ENCODE data around the gene ACTR3. TPM values are rescaled to one million over a fixed set of nuclear protein-coding genes. Genes with fewer than 3 reads are reported as not detected.
A peak's percentile ranks its signal among the peaks of the same experiment; 100 is the strongest.

ACTR3 gene
- total and polyA plus RNA-seq, 11 donors, result 15.3 to 238 (median 115) TPM

DNA sequence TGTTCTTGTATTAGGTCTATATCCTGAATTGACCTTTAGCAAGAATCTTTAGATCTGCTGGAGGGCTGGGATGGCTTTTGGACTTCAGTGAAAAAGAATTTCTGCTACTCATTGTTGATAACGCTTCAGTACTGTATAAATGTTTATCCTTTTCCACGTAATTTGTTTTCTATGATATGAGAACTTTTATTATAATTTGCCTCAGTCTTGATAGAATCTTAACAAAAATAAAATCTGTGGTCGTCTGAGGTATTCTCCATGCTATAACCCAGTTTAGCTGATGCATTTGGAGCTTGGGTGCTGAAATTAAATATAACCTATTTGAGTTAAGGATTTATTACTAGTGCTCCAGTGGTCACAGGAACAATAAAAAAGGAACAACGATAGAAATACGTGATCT, 71.1 kb downstream of the ACTR3 start:
- 94 to 97% (median 94%) methylated on average over 5 of the region's 5 CpGs for WGBS, 4 donors
- Histone ChIP-seq H3K9me3 (no peaks in the 10 kb centered on the region), H3K4me3 (no peak overlapping the region), H3K4me1 (peaks cover 0 to 7% (median 0%) of the 10 kb centered on the region in 12 donors), H3K36me3 (peaks cover 0 to 78% (median 35%) of the 10 kb centered on the region in 9 donors), H3K27ac (no peak overlapping the region), H3K27me3 (no peaks in the 10 kb centered on the region)
- TF ChIP-seq, protein P1, sequence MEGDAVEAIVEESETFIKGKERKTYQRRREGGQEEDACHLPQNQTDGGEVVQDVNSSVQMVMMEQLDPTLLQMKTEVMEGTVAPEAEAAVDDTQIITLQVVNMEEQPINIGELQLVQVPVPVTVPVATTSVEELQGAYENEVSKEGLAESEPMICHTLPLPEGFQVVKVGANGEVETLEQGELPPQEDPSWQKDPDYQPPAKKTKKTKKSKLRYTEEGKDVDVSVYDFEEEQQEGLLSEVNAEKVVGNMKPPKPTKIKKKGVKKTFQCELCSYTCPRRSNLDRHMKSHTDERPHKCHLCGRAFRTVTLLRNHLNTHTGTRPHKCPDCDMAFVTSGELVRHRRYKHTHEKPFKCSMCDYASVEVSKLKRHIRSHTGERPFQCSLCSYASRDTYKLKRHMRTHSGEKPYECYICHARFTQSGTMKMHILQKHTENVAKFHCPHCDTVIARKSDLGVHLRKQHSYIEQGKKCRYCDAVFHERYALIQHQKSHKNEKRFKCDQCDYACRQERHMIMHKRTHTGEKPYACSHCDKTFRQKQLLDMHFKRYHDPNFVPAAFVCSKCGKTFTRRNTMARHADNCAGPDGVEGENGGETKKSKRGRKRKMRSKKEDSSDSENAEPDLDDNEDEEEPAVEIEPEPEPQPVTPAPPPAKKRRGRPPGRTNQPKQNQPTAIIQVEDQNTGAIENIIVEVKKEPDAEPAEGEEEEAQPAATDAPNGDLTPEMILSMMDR (IDR thresholded peaks at IDR 0.05), result no peak
- no peak for TF ChIP-seq POLR2A (IDR thresholded peaks at IDR 0.05)
- intact Hi-C loops (cut with DNase I), result no loop called here
- no peak for ATAC-seq
- no peak for DNase-seq

- TF ChIP-seq POLR2A (IDR thresholded peaks at IDR 0.05), result no peak
- TF ChIP-seq, protein P1 (IDR thresholded peaks at IDR 0.05), result no peak
- no peak overlapping the region for H3K4me3 ChIP-seq
- H3K27ac ChIP-seq, result no peak overlapping the region
- peak in 1 of 4 donors; percentile 47 for ATAC-seq
- intact Hi-C loops (cut with DNase I), result no loop called here
- WGBS, 4 donors, result 57 to 65% (median 62%) methylated on average over 4 of the region's 4 CpGs
- no peaks in the 10 kb centered on the region for H3K27me3 ChIP-seq
- H3K36me3 ChIP-seq, result peaks cover 0 to 59% (median 16%) of the 10 kb centered on the region in 9 donors
- no peak for DNase-seq
- H3K4me1 ChIP-seq, result peaks cover 0 to 20% (median 6%) of the 10 kb centered on the region in 12 donors
- H3K9me3 ChIP-seq, result no peaks in the 10 kb centered on the region
These were observed 73.0 kb downstream of the ACTR3 start for GRCh38 chr2:113962692-113963480.

- 84 to 91% (median 87%) methylated on average over 3 of the region's 3 CpGs for WGBS, 4 donors
- DNase-seq (no peak), ATAC-seq (no peak)
- TF ChIP-seq POLR2A (IDR thresholded peaks at IDR 0.05), result no peak
- TF ChIP-seq, protein P1 (IDR thresholded peaks at IDR 0.05), result no peak
- Histone ChIP-seq H3K27me3 (no peaks in the 10 kb centered on the region), H3K9me3 (no peaks in the 10 kb centered on the region), H3K4me3 (no peak overlapping the region), H3K4me1 (peaks cover 0 to 20% (median 6%) of the 10 kb centered on the region in 12 donors), H3K27ac (no peak overlapping the region), H3K36me3 (peaks cover 0 to 48% (median 13%) of the 10 kb centered on the region in 9 donors)
- intact Hi-C loops (cut with DNase I), result no loop called here
These were observed 74.1 kb downstream of the ACTR3 start for GRCh38 chr2:113963965-113964364.

- ATAC-seq (no peak), DNase-seq (no peak)
- intact Hi-C loops (cut with DNase I), result no loop called here
- TF ChIP-seq, protein P1 (IDR thresholded peaks at IDR 0.05), result no peak
- TF ChIP-seq POLR2A (IDR thresholded peaks at IDR 0.05), result no peak
- H3K36me3 ChIP-seq, result peaks cover 0 to 43% (median 13%) of the 10 kb centered on the region in 9 donors
- H3K4me3 ChIP-seq, result no peak overlapping the region
- no peak overlapping the region for H3K27ac ChIP-seq
- peaks cover 0 to 20% (median 6%) of the 10 kb centered on the region in 12 donors for H3K4me1 ChIP-seq
- 94 to 95% (median 95%) methylated on average over 5 of the region's 5 CpGs for WGBS, 4 donors
- no peaks in the 10 kb centered on the region for H3K27me3 ChIP-seq
- H3K9me3 ChIP-seq, result no peaks in the 10 kb centered on the region
These were observed 74.5 kb downstream of the ACTR3 start for GRCh38 chr2:113964436-113964835.

All from heart left ventricle (tissue), 16 donors.